LNCAP (cell line): Measurements from ENCODE around the gene LCOR.

Experiments used
- TF ChIP-seq, protein P1 (sequence below): fragments of 450-650 bp; IDR thresholded peaks from 2 replicates; pipeline ENCODE4 v1.5.1; 2017; ENCODE audit warnings: mild to moderate bottlenecking

Gene LCOR

DNA sequence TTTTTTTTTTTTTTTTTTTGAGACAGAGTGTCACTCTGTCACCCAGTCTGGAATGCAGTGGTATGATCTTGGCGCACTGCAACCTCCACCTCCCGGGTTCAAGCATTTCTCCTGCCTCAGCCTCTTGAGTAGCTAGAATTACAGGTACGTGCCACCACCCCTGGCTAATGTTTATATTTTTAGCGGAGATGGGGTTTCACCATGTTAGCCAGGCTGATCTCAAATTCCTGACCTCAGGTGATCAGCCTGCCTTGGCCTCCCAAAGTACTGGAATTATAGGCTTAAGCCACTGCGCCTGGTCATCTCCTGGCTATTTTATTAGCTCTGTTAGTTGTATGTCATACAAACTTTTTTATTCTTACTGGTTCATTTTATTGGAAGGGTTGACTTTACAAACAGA is 103.0 kb downstream of the LCOR start:
- TF ChIP-seq, protein P1, sequence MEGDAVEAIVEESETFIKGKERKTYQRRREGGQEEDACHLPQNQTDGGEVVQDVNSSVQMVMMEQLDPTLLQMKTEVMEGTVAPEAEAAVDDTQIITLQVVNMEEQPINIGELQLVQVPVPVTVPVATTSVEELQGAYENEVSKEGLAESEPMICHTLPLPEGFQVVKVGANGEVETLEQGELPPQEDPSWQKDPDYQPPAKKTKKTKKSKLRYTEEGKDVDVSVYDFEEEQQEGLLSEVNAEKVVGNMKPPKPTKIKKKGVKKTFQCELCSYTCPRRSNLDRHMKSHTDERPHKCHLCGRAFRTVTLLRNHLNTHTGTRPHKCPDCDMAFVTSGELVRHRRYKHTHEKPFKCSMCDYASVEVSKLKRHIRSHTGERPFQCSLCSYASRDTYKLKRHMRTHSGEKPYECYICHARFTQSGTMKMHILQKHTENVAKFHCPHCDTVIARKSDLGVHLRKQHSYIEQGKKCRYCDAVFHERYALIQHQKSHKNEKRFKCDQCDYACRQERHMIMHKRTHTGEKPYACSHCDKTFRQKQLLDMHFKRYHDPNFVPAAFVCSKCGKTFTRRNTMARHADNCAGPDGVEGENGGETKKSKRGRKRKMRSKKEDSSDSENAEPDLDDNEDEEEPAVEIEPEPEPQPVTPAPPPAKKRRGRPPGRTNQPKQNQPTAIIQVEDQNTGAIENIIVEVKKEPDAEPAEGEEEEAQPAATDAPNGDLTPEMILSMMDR, result no peak

DNA sequence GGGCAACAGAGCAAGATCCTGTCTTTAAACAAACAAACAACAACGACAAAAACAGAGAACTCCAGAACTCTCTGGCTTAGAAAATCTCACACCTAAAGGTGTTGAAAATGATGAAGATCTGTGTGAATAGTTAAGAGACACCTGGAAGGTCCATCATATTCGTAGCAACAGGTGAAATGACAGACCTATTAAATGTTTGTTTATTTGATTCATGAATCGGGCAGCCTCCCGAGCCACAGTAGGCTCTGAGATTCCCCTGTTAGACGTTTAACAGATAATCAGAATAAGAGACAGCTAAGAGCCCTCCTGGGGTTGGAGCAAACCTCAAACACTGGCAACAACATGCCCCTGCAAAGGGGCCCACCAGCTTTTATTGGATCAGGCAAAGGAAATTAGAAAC is 103.7 kb downstream of the LCOR start:
- TF ChIP-seq, protein P1, result no peak

DNA sequence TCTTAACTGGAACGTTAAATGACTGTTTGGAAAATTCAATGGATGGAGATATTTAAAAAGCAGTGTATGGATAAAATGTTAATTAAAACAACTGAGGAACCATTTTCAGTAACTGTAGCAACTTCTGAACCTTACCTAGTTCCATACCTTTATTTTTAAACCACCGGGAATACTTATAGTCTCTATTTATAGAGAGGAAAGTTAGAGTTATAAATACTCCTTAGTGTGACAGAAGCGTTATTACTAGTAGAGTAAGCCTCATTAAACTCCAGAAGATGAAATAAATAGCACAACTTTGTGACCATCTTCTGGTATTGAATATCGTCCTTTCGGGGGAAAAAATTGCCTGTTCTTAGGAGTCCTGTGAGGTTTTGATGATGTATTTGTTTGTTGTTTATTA is 114.9 kb downstream of the LCOR start:
- TF ChIP-seq, protein P1, result no peak

DNA sequence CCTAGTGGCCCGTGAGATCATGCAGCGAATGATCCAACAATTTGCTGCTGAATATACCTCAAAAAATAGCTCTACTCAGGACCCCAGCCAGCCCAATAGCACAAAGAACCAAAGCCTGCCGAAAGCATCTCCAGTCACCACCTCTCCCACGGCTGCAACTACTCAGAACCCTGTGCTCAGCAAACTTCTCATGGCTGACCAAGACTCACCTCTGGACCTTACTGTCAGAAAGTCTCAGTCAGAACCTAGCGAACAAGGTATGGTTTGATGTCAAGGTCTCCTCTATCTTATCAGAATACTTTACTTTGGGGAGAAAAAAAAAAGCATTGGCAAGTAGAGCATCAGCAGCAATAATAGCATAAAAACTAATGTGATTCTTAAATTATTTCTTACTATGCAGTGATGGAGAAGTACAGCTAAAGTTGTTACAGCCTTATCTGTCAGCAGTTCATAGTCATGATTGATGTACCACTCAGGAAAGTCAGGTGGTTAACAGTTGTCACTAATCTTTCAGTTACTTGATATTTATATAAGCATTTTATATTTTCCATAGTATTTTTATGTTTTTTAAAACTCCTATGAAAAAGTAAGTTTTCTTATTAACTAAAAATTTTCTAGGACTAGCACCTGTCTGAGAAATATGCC is 117.1 kb downstream of the LCOR start:
- TF ChIP-seq, protein P1, result no peak

DNA sequence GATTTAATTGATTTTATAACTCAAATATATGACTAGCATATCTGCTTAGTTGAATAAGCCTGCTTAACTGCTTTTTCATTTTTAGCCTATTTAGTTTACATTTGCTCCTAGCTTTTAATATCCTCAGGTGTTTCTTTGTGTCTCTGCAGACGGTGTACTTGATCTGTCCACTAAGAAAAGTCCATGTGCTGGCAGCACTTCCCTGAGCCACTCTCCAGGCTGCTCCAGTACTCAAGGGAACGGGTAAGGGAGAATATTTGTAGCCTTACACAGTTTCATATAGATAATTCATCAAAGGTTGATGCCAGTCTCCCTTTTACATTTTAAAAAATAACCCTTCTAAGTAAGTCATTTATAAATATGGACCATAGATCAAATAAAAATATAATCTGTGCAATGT is 119.9 kb downstream of the LCOR start:
- TF ChIP-seq, protein P1, result no peak

DNA sequence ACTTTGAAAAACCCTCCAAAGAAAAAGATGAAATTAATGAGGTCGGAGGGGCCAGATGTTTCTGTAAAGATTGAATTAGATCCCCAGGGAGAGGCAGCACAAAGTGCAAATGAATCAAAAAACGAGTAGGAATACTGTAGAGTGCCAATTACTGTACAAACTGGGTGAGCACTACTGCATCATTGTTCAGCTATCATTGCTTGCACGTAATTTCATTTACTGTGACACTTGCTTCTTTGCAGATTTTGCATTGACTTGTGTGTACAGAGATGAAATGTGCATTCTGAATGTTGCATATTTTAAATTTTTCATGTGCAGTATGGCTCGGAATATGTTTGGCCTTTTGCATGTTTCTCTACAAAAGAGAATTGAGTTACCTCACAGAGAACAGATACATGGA is 123.7 kb downstream of the LCOR start:
- TF ChIP-seq, protein P1, result no peak

DNA sequence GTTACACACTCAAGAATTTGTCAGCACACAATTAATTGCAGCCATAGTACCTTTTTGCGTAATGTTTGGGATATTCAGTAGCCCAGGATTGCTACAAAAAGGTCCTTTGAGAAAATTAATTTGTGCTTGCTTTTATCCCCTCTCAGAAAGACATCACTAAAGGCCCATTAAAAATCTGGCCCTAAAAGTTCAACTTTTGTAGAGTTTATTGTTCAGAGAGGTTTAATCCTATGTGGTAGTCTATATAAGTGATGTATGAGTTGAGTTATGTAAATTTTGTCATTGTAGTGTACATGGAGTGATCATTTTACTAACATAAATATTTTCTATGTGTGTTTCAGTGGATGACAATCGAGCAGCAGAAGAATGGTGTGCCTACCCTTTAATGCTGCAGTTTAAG is 126.0 kb downstream of the LCOR start:
- TF ChIP-seq, protein P1, result no peak

DNA sequence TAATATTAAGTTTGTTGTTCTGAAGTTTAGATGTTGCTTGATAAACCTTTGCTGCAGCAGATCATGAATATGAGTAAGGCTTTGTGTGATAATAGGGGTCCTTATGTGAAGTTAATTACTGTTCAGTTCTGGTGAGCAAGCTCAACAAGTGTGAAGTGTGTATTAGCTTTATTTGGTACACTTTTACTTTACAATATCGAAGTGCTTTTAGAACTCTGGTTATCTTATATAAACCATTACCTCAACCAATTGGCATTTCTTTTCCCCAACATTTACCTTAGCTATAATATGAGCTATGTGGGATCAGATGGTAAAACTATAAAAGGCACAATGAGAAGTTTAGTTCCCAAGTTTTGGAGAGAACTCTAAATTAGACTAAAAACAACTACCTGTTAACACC is 127.6 kb downstream of the LCOR start:
- TF ChIP-seq, protein P1, result no peak
